ENCODE data around the gene AS3MT. TPM values are rescaled to one million over a fixed set of nuclear protein-coding genes. Genes with fewer than 3 reads are reported as not detected.
"Not testable (repeated sequence)": the region's sequence is repeated elsewhere in the genome, so short reads cannot be mapped to it uniquely, and the experiment has no call there.

Gene AS3MT
- not detected for polyA plus RNA-seq (ENCODE audit: low read depth in 6 of 6)

- ATAC-seq (ENCODE audit: low read depth in 2 of 2) (peak; percentile 51 to 65), DNase-seq (no peak)
- peak within 1 kb of the TSS in 4 of 6 donors; percentile 20 to 50 (median 38) for H3K27ac Mint-ChIP-seq
- H3K27me3 Mint-ChIP-seq, result peaks cover 16 to 41% (median 25%) of the 10 kb centered on the region in 3 donors
- peak within 1 kb of the TSS in 7 of 8 donors; percentile 56 to 88 (median 72) for H3K4me3 Mint-ChIP-seq
- H3K4me1 Mint-ChIP-seq, result peaks cover 8 to 15% (median 14%) of the 10 kb centered on the region in 3 donors
- H3K9me3 Mint-ChIP-seq, result peaks cover 0 to 3% (median 0%) of the 10 kb centered on the region in 7 donors
- peaks cover 7% of the 10 kb centered on the region in 2 donors for H3K36me3 Mint-ChIP-seq
Observed at GRCh38 chr10:102869258-102870198, at the start of gene AS3MT. AS3MT (plus strand) TSS chr10:102869470; CDS start chr10:102869593, 123 bp downstream.

GRCh38 chr10:102820008-102820407 lies 49.3 kb upstream of the AS3MT start:
- H3K9me3 Mint-ChIP-seq; H3K27me3 Mint-ChIP-seq; H3K36me3 Mint-ChIP-seq; DNase-seq; ATAC-seq (ENCODE audit: low read depth in 2 of 2); H3K4me3 Mint-ChIP-seq: not testable (repeated sequence)
- peak overlapping the region in 1 of 6 donors; percentile 30 for H3K27ac Mint-ChIP-seq
- H3K4me1 Mint-ChIP-seq, result peaks cover 11 to 16% (median 13%) of the 10 kb centered on the region in 3 donors

- ATAC-seq (ENCODE audit: low read depth in 2 of 2), result no peak
- H3K27ac Mint-ChIP-seq, result no peak overlapping the region
- no peaks in the 10 kb centered on the region for H3K27me3 Mint-ChIP-seq
Observed at GRCh38 chr10:102822222-102822621, 47.0 kb upstream of the AS3MT start.

GRCh38 chr10:102824664-102825063 lies 44.6 kb upstream of the AS3MT start:
- Mint-ChIP-seq H3K27me3 (peaks cover 0 to 4% (median 0%) of the 10 kb centered on the region in 3 donors), H3K4me1 (peaks cover under 1 to 3% (median under 1%) of the 10 kb centered on the region in 3 donors), H3K27ac (no peak overlapping the region), H3K9me3 (peaks cover 0 to 1% (median 0%) of the 10 kb centered on the region in 7 donors), H3K36me3 (no peaks in the 10 kb centered on the region), H3K4me3 (no peak overlapping the region)
- DNase-seq (no peak), ATAC-seq (ENCODE audit: low read depth in 2 of 2) (no peak)

More at GRCh38 chr10:102822222-102822621, 47.0 kb upstream of the AS3MT start:
- Mint-ChIP-seq H3K4me1 (peaks cover 11 to 13% (median 11%) of the 10 kb centered on the region in 3 donors), H3K9me3 (peaks cover 0 to 1% (median 0%) of the 10 kb centered on the region in 7 donors), H3K4me3 (no peak overlapping the region), H3K36me3 (no peaks in the 10 kb centered on the region)
- DNase-seq, result no peak

- H3K4me3 Mint-ChIP-seq, result no peak overlapping the region
- no peak for DNase-seq
- no peaks in the 10 kb centered on the region for H3K36me3 Mint-ChIP-seq
- H3K9me3 Mint-ChIP-seq, result no peaks in the 10 kb centered on the region
- no peaks in the 10 kb centered on the region for H3K4me1 Mint-ChIP-seq
- H3K27me3 Mint-ChIP-seq, result peaks cover 0 to 4% (median 0%) of the 10 kb centered on the region in 3 donors
- no peak for ATAC-seq (ENCODE audit: low read depth in 2 of 2)
- no peak overlapping the region for H3K27ac Mint-ChIP-seq
Observed at GRCh38 chr10:102826148-102826796, 43.0 kb upstream of the AS3MT start.

GRCh38 chr10:102827597-102827975 lies 41.7 kb upstream of the AS3MT start:
- DNase-seq (no peak), ATAC-seq (ENCODE audit: low read depth in 2 of 2) (no peak)
- Mint-ChIP-seq H3K27me3 (peaks cover 0 to 8% (median 0%) of the 10 kb centered on the region in 3 donors), H3K36me3 (no peaks in the 10 kb centered on the region), H3K9me3 (no peaks in the 10 kb centered on the region), H3K27ac (no peak overlapping the region), H3K4me1 (no peaks in the 10 kb centered on the region), H3K4me3 (no peak overlapping the region)

- peak overlapping the region in 1 of 8 donors; percentile 63 for H3K4me3 Mint-ChIP-seq
- DNase-seq (no peak), ATAC-seq (ENCODE audit: low read depth in 2 of 2) (no peak)
- H3K36me3 Mint-ChIP-seq, result no peaks in the 10 kb centered on the region
- no peaks in the 10 kb centered on the region for H3K9me3 Mint-ChIP-seq
- peak overlapping the region in 2 of 6 donors; percentile 15 to 69 for H3K27ac Mint-ChIP-seq
- H3K27me3 Mint-ChIP-seq, result peaks cover 0 to 8% (median 0%) of the 10 kb centered on the region in 3 donors
- H3K4me1 Mint-ChIP-seq, result no peaks in the 10 kb centered on the region
Observed at GRCh38 chr10:102831322-102832071, 37.8 kb upstream of the AS3MT start.

GRCh38 chr10:102832248-102832647 lies 37.0 kb upstream of the AS3MT start:
- ATAC-seq (ENCODE audit: low read depth in 2 of 2) (no peak), DNase-seq (no peak)
- Mint-ChIP-seq H3K4me1 (no peaks in the 10 kb centered on the region), H3K9me3 (peaks cover 0 to 2% (median under 1%) of the 10 kb centered on the region in 7 donors), H3K27ac (peak overlapping the region in 1 of 6 donors; percentile 61), H3K27me3 (peaks cover 0 to 8% (median 0%) of the 10 kb centered on the region in 3 donors), H3K4me3 (no peak overlapping the region), H3K36me3 (peaks cover 0 to 3% of the 10 kb centered on the region in 2 donors)

GRCh38 chr10:102832987-102833386 lies 36.3 kb upstream of the AS3MT start:
- H3K36me3 Mint-ChIP-seq, result peaks cover 3 to 11% of the 10 kb centered on the region in 2 donors
- no peak for DNase-seq
- no peaks in the 10 kb centered on the region for H3K4me1 Mint-ChIP-seq
- ATAC-seq (ENCODE audit: low read depth in 2 of 2), result no peak
- no peak overlapping the region for H3K4me3 Mint-ChIP-seq
- no peak overlapping the region for H3K27ac Mint-ChIP-seq
- H3K27me3 Mint-ChIP-seq, result peaks cover 0 to 8% (median 0%) of the 10 kb centered on the region in 3 donors
- H3K9me3 Mint-ChIP-seq, result peaks cover 2 to 10% (median 8%) of the 10 kb centered on the region in 7 donors

- no peak overlapping the region for H3K27ac Mint-ChIP-seq
- peaks cover 8 to 19% of the 10 kb centered on the region in 2 donors for H3K36me3 Mint-ChIP-seq
- no peak overlapping the region for H3K4me3 Mint-ChIP-seq
- DNase-seq (no peak), ATAC-seq (ENCODE audit: low read depth in 2 of 2) (no peak)
- H3K27me3 Mint-ChIP-seq, result peaks cover 0 to 6% (median 0%) of the 10 kb centered on the region in 3 donors
- H3K4me1 Mint-ChIP-seq, result no peaks in the 10 kb centered on the region
- peaks cover 8 to 21% (median 14%) of the 10 kb centered on the region in 7 donors for H3K9me3 Mint-ChIP-seq
Observed at GRCh38 chr10:102834143-102834542, 35.1 kb upstream of the AS3MT start.

GRCh38 chr10:102835007-102835482 lies 34.2 kb upstream of the AS3MT start:
- Mint-ChIP-seq H3K27ac (no peak overlapping the region), H3K27me3 (peaks cover 3 to 7% (median 5%) of the 10 kb centered on the region in 3 donors), H3K4me3 (no peak overlapping the region), H3K9me3 (peaks cover 9 to 26% (median 18%) of the 10 kb centered on the region in 7 donors), H3K4me1 (no peaks in the 10 kb centered on the region), H3K36me3 (peaks cover 10 to 22% of the 10 kb centered on the region in 2 donors)
- ATAC-seq (ENCODE audit: low read depth in 2 of 2), result peak; percentile 86 to 96
- peak; percentile 58 for DNase-seq

GRCh38 chr10:102837230-102837721 lies 32.0 kb upstream of the AS3MT start, which contains the start of gene CYP17A1:
CYP17A1 (minus strand) TSS chr10:102837413; CDS start chr10:102837361, 52 bp downstream.
- H3K27me3 Mint-ChIP-seq, result peaks cover 14 to 19% (median 18%) of the 10 kb centered on the region in 3 donors
- no peak within 1 kb of the TSS for H3K4me3 Mint-ChIP-seq
- no peaks in the 10 kb centered on the region for H3K4me1 Mint-ChIP-seq
- no peak for DNase-seq
- peaks cover 9 to 26% (median 18%) of the 10 kb centered on the region in 7 donors for H3K9me3 Mint-ChIP-seq
- H3K36me3 Mint-ChIP-seq, result peaks cover 15 to 22% of the 10 kb centered on the region in 2 donors
- H3K27ac Mint-ChIP-seq, result peak within 1 kb of the TSS in 2 of 6 donors; percentile 64 to 90
- no peak for ATAC-seq (ENCODE audit: low read depth in 2 of 2)

Measured in naive B cell (primary cell).